Lung microvascular endothelial cell (primary cell): ENCODE results near the gene SCUBE1. TPM values are rescaled to one million over a fixed set of nuclear protein-coding genes. Genes with fewer than 3 reads are reported as not detected.
A peak's percentile ranks its signal among the peaks of the same experiment; 100 is the strongest.

Experiments used
- DNase-seq, 2 donors: peaks; one replicate each; pipeline versions ENCODE4 v3.0.0 to v3.0.0-alpha.2; 2010; ENCODE audit warnings: low read depth in 2 of 2
- total RNA-seq: library from RNA; depleted of rRNA; stranded (reverse); fragments of >200 nt; gene quantifications from 2 replicates; pipeline ENCODE4 v1.2.1, GENCODE V29; 2014

Gene SCUBE1
- total RNA-seq, 1 donor from 2014 or later, result 0.20 TPM

- DNase-seq, result no peak
These were observed 163.8 kb downstream of the SCUBE1 start for GRCh38 chr22:43179146-43179910.

- no peak for DNase-seq
These were observed 165.7 kb downstream of the SCUBE1 start for GRCh38 chr22:43177479-43177878.

- peak in 1 of 2 donors; percentile 27 for DNase-seq
These were observed 167.1 kb downstream of the SCUBE1 start for GRCh38 chr22:43176090-43176489.

GRCh38 chr22:43174941-43175531, 168.1 kb downstream of the SCUBE1 start:
- DNase-seq, result no peak

GRCh38 chr22:43173976-43174720, 169.0 kb downstream of the SCUBE1 start:
- DNase-seq, result no peak

- no peak for DNase-seq
These were observed 169.6 kb downstream of the SCUBE1 start for GRCh38 chr22:43173566-43173965.

- no peak for DNase-seq
These were observed 171.0 kb downstream of the SCUBE1 start for GRCh38 chr22:43172191-43172590.

- DNase-seq, result no peak
These were observed 171.6 kb downstream of the SCUBE1 start for GRCh38 chr22:43171607-43172006.

GRCh38 chr22:43171019-43171491, 172.1 kb downstream of the SCUBE1 start:
- no peak for DNase-seq

- no peak for DNase-seq
These were observed 173.1 kb downstream of the SCUBE1 start for GRCh38 chr22:43170131-43170480.

- no peak for DNase-seq
These were observed 173.7 kb downstream of the SCUBE1 start for GRCh38 chr22:43169310-43170130.

- DNase-seq, result peak; percentile 33 to 48
These were observed 174.5 kb downstream of the SCUBE1 start for GRCh38 chr22:43168471-43169309.

GRCh38 chr22:43167001-43167589, 176.1 kb downstream of the SCUBE1 start:
- no peak for DNase-seq

GRCh38 chr22:43166132-43166930, 176.8 kb downstream of the SCUBE1 start:
- DNase-seq, result no peak

- DNase-seq, result peak; percentile 25 to 29
These were observed 178.5 kb downstream of the SCUBE1 start for GRCh38 chr22:43164636-43165035.

- no peak for DNase-seq
These were observed 179.9 kb downstream of the SCUBE1 start for GRCh38 chr22:43163241-43163795.

GRCh38 chr22:43162412-43163150, 180.6 kb downstream of the SCUBE1 start:
- no peak for DNase-seq

- no peak for DNase-seq
These were observed 182.6 kb downstream of the SCUBE1 start for GRCh38 chr22:43160497-43161126.
